Measurements from ENCODE around the gene SKAP2.

DNA sequence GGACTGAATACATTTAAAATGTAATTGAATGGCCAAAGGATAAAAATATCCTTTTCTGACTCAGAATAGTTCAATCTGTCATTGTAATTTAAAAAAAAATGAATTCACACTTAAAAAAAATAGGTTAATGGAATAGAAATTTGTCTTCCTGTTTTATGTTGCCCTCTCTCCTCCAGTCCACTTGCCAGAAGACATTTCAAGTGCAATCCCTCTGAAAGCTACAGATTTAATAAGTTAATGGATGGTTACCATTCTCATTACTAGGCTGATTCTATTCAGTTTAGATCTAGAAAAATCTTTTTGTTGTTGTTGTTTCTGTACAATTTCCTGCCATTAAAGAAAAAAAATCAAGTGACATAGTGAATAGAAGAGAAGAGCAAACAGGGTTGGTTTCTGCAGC is 142.9 kb downstream of the SKAP2 start:
- TF ChIP-seq, protein P1, sequence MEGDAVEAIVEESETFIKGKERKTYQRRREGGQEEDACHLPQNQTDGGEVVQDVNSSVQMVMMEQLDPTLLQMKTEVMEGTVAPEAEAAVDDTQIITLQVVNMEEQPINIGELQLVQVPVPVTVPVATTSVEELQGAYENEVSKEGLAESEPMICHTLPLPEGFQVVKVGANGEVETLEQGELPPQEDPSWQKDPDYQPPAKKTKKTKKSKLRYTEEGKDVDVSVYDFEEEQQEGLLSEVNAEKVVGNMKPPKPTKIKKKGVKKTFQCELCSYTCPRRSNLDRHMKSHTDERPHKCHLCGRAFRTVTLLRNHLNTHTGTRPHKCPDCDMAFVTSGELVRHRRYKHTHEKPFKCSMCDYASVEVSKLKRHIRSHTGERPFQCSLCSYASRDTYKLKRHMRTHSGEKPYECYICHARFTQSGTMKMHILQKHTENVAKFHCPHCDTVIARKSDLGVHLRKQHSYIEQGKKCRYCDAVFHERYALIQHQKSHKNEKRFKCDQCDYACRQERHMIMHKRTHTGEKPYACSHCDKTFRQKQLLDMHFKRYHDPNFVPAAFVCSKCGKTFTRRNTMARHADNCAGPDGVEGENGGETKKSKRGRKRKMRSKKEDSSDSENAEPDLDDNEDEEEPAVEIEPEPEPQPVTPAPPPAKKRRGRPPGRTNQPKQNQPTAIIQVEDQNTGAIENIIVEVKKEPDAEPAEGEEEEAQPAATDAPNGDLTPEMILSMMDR (IDR thresholded peaks at IDR 0.05; ENCODE audit: borderline replicate concordance, extremely low read depth, low read length, poor library complexity, severe bottlenecking), result no peak
- TF ChIP-seq EZH2 (IDR thresholded peaks at IDR 0.05; ENCODE audit: borderline replicate concordance, low read depth, low read length, severe bottlenecking), result no peak
